ENCODE results near the gene ITGA11. TPM values are rescaled to one million over a fixed set of nuclear protein-coding genes. Genes with fewer than 3 reads are reported as not detected.

ITGA11 gene
- total and polyA plus RNA-seq, 2 donors (not counting 1 experiment from before 2014, with no cell fraction given): 21.5 to 29.6 TPM

GRCh38 chr15:68328443-68328842 is 103.5 kb downstream of the ITGA11 start:
- DNase-seq (ENCODE audit: low read depth in 2 of 2): no peak
- Histone ChIP-seq H3K4me1 (ENCODE audit: control insufficient read depth, extremely low read depth, insufficient read depth, low read length) (peaks cover 2% of the 10 kb centered on the region), H3K4me2 (ENCODE audit: extremely low read depth, insufficient read depth, low read length) (no peak overlapping the region), H3K9ac (ENCODE audit: insufficient read depth, low read length) (no peak overlapping the region), H3K9me3 (ENCODE audit: control insufficient read depth, insufficient read depth, low read depth, low read length) (no peaks in the 10 kb centered on the region), H3K4me3 (replicated peaks in 1 of 4; ENCODE audit: control extremely low read depth in 1 of 4, insufficient read depth in 1 of 4, low read depth in 3 of 4, low read length in 4 of 4) (no peak overlapping the region), H3K27ac (ENCODE audit: insufficient read depth, low read length) (no peak overlapping the region), H4K20me1 (ENCODE audit: control insufficient read depth, extremely low read depth, insufficient read depth, low read length) (no peaks in the 10 kb centered on the region), H3K36me3 (ENCODE audit: control insufficient read depth, insufficient read depth, low read length) (no peaks in the 10 kb centered on the region), H3K79me2 (ENCODE audit: control insufficient read depth, insufficient read depth, low read length) (no peaks in the 10 kb centered on the region), H2AFZ (ENCODE audit: low read length) (no peak overlapping the region), H3K27me3 (ENCODE audit: control insufficient read depth, insufficient read depth, low read length) (peaks cover 9% of the 10 kb centered on the region)
- TF ChIP-seq, protein P1, sequence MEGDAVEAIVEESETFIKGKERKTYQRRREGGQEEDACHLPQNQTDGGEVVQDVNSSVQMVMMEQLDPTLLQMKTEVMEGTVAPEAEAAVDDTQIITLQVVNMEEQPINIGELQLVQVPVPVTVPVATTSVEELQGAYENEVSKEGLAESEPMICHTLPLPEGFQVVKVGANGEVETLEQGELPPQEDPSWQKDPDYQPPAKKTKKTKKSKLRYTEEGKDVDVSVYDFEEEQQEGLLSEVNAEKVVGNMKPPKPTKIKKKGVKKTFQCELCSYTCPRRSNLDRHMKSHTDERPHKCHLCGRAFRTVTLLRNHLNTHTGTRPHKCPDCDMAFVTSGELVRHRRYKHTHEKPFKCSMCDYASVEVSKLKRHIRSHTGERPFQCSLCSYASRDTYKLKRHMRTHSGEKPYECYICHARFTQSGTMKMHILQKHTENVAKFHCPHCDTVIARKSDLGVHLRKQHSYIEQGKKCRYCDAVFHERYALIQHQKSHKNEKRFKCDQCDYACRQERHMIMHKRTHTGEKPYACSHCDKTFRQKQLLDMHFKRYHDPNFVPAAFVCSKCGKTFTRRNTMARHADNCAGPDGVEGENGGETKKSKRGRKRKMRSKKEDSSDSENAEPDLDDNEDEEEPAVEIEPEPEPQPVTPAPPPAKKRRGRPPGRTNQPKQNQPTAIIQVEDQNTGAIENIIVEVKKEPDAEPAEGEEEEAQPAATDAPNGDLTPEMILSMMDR (conservative IDR thresholded peaks at IDR 0.05 in 1 of 2, IDR thresholded peaks at IDR 0.05 in 1 of 2; ENCODE audit: low read depth in 1 of 2, low read length in 2 of 2): no peak
- TF ChIP-seq EZH2 (IDR thresholded peaks at IDR 0.05; ENCODE audit: low read length, missing control alignments): no peak

GRCh38 chr15:68326711-68327354 is 105.1 kb downstream of the ITGA11 start:
- Histone ChIP-seq H3K36me3 (ENCODE audit: control insufficient read depth, insufficient read depth, low read length) (no peaks in the 10 kb centered on the region), H3K9me3 (ENCODE audit: control insufficient read depth, insufficient read depth, low read depth, low read length) (no peaks in the 10 kb centered on the region), H3K9ac (ENCODE audit: insufficient read depth, low read length) (no peak overlapping the region), H3K27ac (ENCODE audit: insufficient read depth, low read length) (no peak overlapping the region), H2AFZ (ENCODE audit: low read length) (no peak overlapping the region), H3K4me3 (replicated peaks in 1 of 4; ENCODE audit: control extremely low read depth in 1 of 4, insufficient read depth in 1 of 4, low read depth in 3 of 4, low read length in 4 of 4) (no peak overlapping the region), H3K4me1 (ENCODE audit: control insufficient read depth, extremely low read depth, insufficient read depth, low read length) (no peaks in the 10 kb centered on the region), H3K4me2 (ENCODE audit: extremely low read depth, insufficient read depth, low read length) (no peak overlapping the region), H3K79me2 (ENCODE audit: control insufficient read depth, insufficient read depth, low read length) (no peaks in the 10 kb centered on the region), H3K27me3 (ENCODE audit: control insufficient read depth, insufficient read depth, low read length) (peaks cover 9% of the 10 kb centered on the region), H4K20me1 (ENCODE audit: control insufficient read depth, extremely low read depth, insufficient read depth, low read length) (no peaks in the 10 kb centered on the region)
- DNase-seq (ENCODE audit: low read depth in 2 of 2): no peak
- TF ChIP-seq, protein P1 (conservative IDR thresholded peaks at IDR 0.05 in 1 of 2, IDR thresholded peaks at IDR 0.05 in 1 of 2; ENCODE audit: low read depth in 1 of 2, low read length in 2 of 2): no peak
- TF ChIP-seq EZH2 (IDR thresholded peaks at IDR 0.05; ENCODE audit: low read length, missing control alignments): no peak

- Histone ChIP-seq H3K27ac (ENCODE audit: insufficient read depth, low read length) (no peak overlapping the region), H3K79me2 (ENCODE audit: control insufficient read depth, insufficient read depth, low read length) (no peaks in the 10 kb centered on the region), H3K4me1 (ENCODE audit: control insufficient read depth, extremely low read depth, insufficient read depth, low read length) (no peaks in the 10 kb centered on the region), H2AFZ (ENCODE audit: low read length) (no peak overlapping the region), H3K4me2 (ENCODE audit: extremely low read depth, insufficient read depth, low read length) (no peak overlapping the region), H3K9ac (ENCODE audit: insufficient read depth, low read length) (no peak overlapping the region), H3K4me3 (replicated peaks in 1 of 4; ENCODE audit: control extremely low read depth in 1 of 4, insufficient read depth in 1 of 4, low read depth in 3 of 4, low read length in 4 of 4) (no peak overlapping the region), H3K36me3 (ENCODE audit: control insufficient read depth, insufficient read depth, low read length) (no peaks in the 10 kb centered on the region), H3K9me3 (ENCODE audit: control insufficient read depth, insufficient read depth, low read depth, low read length) (no peaks in the 10 kb centered on the region), H4K20me1 (ENCODE audit: control insufficient read depth, extremely low read depth, insufficient read depth, low read length) (no peaks in the 10 kb centered on the region), H3K27me3 (ENCODE audit: control insufficient read depth, insufficient read depth, low read length) (peaks cover 9% of the 10 kb centered on the region)
- no peak for DNase-seq (ENCODE audit: low read depth in 2 of 2)
- TF ChIP-seq EZH2 (IDR thresholded peaks at IDR 0.05; ENCODE audit: low read length, missing control alignments): no peak
Observed at GRCh38 chr15:68325726-68326125, 106.2 kb downstream of the ITGA11 start.

Data from fibroblast of lung (primary cell).